ENCODE data around the gene PPP3CA.

GRCh38 chr4:101031971-101032370 lies 315.4 kb downstream of the PPP3CA start:
- TF ChIP-seq CTCF (IDR thresholded peaks at IDR 0.05) (no peak), POLR2AphosphoS5 (IDR thresholded peaks at IDR 0.05) (no peak)
